ENCODE measurements around the gene SRD5A2.
A peak's percentile ranks its signal among the peaks of the same experiment; 100 is the strongest.
"Not testable (repeated sequence)": the region's sequence is repeated elsewhere in the genome, so short reads cannot be mapped to it uniquely, and the experiment has no call there.

The SRD5A2 gene

DNA sequence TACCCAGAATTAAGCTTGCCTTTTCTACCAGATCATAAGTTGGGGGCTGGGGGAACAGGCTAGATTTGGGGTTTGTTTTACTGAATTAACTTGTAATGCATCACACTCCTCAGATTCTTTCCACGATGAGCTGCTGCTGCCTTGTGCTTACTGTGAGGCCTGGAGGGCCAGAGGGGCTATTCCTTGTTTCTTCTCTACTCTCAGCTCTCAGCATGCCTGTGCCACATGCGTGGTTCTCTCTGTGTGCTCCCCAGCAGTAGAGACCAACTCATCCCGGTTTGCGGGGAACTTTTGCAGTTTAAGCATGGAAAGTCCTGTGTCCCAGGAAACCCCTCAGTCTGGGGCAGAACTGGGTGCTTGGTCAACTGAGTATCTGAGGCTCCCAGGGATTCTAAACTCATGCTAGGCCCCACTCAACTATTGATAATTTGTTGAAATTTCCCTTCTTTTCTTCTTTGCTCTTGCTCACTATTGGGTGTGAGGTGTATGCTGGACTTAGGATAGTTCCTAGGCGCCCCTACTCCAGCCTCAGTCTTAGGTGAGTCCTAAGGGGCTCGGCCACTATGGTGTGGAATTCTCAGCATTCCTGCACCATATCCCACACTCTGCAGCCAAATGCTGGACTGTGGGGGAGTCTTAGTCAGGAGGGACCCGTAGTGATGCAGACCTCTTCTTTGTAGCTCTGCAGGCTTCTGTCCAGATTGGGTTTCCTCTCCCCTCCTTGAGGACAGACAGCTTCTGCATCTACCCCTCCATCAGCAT, 63.1 kb downstream of the SRD5A2 start:
- Mint-ChIP-seq H3K4me1 (no peaks in the 10 kb centered on the region), H3K9me3 (no peaks in the 10 kb centered on the region), H3K27ac (no peak overlapping the region), H3K4me3 (no peak overlapping the region), H3K36me3 (no peaks in the 10 kb centered on the region), H3K27me3 (peaks cover 22% of the 10 kb centered on the region)
- ATAC-seq = no peak

DNA sequence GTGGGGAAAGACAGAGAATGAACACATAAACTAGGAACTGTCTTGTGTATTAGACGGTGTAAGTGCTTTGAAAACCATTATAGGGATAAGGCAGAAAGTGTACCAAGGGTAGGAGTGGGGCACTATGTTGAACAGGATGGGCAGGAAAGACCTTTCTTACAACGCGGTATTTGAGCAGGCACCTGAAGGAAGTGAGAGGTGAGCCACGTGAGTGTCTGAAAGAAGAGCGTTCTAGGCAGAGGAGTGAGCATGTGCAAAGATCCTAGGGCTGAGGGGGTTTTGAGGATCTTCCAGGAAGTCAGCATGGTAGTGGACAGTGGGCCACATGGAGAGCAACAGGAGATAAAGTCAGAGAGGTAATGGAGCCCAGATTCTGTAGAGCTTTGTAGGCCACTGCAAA, 65.2 kb downstream of the SRD5A2 start:
- ATAC-seq = no peak
- Mint-ChIP-seq H3K36me3 (no peaks in the 10 kb centered on the region), H3K27ac (no peak overlapping the region), H3K4me3 (no peak overlapping the region), H3K9me3 (no peaks in the 10 kb centered on the region), H3K27me3 (peaks cover 1% of the 10 kb centered on the region), H3K4me1 (no peaks in the 10 kb centered on the region)

DNA sequence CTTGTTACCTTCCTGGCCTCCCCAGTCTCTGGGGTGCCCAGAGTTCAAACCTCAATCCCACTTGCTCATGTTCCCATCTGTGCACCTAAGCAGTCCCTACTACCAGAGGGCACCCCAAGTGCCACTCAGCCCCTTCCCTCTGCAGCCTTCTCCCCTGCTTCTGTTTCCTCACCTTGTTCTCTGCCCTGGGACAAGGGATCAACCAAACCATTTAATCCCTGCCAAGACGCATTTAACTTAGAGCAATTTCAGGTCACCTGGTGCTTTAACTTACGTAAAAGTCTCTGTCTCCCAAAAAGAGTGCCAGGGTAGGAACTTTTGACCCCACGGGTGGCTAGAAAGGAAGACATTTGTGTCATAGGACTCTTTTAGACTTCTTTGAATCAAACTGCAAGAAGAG, 67.2 kb downstream of the SRD5A2 start:
- H3K27me3 Mint-ChIP-seq = no peaks in the 10 kb centered on the region
- H3K9me3 Mint-ChIP-seq = no peaks in the 10 kb centered on the region
- no peak overlapping the region for H3K27ac Mint-ChIP-seq
- ATAC-seq = no peak
- no peaks in the 10 kb centered on the region for H3K36me3 Mint-ChIP-seq
- H3K4me1 Mint-ChIP-seq = no peaks in the 10 kb centered on the region
- H3K4me3 Mint-ChIP-seq = no peak overlapping the region

DNA sequence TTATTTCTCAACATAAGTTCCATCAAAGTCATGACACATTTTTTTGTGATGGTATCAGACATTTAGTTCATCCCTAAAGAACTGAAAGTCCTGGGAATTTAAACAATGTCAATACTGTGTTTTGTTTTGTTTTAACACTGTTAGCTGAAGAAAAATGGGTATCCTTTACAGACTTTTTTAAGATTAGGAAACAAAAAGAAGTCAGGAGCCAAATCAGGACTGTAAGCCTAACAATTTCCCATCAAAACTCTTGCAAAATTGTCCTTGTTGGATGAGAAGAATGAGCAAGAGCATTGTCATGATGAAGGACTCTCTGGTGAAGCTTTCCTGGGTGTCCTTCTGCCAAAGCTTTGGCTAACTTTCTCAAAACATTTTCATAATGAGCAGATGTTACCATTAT, 69.4 kb downstream of the SRD5A2 start:
- no peaks in the 10 kb centered on the region for H3K36me3 Mint-ChIP-seq
- no peak for ATAC-seq
- H3K27me3 Mint-ChIP-seq = no peaks in the 10 kb centered on the region
- H3K9me3 Mint-ChIP-seq = no peaks in the 10 kb centered on the region
- H3K27ac Mint-ChIP-seq = no peak overlapping the region
- no peak overlapping the region for H3K4me3 Mint-ChIP-seq
- H3K4me1 Mint-ChIP-seq = no peaks in the 10 kb centered on the region

DNA sequence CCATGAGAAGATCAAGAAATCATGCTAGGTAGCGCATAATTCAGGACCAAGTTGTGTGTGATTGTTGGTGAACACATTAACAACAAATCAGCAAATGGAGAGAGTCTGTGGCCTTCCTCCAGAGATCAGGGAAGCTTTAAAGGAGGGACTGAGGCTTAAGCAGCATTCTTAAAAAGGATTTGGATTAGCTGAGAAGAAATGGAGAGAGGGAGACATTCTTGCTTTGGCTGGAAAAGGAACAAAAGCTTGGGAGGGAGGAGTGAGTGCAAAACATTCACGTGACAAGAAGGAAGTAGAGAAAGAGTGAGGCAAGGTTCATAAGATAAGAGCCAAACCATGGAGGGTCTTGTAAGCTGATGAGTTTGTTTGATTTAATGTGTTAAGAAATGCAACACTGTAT, 75.6 kb downstream of the SRD5A2 start:
- Mint-ChIP-seq H3K36me3 (no peaks in the 10 kb centered on the region), H3K4me1 (no peaks in the 10 kb centered on the region), H3K27me3 (no peaks in the 10 kb centered on the region), H3K4me3 (no peak overlapping the region), H3K27ac (no peak overlapping the region), H3K9me3 (no peaks in the 10 kb centered on the region)
- no peak for ATAC-seq

DNA sequence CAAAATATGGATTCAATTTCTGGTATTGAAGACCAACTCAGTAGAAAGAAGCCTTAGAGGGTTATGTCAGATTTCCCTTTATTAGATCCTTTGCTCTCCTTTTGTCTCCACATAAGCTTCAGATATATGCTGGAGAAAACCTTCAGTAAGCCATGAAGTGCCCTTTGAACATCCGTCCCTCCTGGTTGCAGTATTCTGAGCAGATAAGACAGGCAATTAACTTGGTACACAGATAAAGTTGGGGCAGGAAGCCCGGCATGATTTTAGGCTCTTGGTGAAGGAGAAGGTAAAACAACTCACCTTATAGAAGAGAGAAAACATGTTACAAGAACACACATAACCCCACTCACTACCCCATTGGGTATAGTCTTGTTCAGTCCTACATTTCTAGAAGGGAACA, 76.4 kb downstream of the SRD5A2 start:
- Mint-ChIP-seq H3K4me1 (no peaks in the 10 kb centered on the region), H3K27ac (no peak overlapping the region), H3K36me3 (no peaks in the 10 kb centered on the region), H3K4me3 (no peak overlapping the region), H3K9me3 (no peaks in the 10 kb centered on the region), H3K27me3 (no peaks in the 10 kb centered on the region)
- no peak for ATAC-seq

DNA sequence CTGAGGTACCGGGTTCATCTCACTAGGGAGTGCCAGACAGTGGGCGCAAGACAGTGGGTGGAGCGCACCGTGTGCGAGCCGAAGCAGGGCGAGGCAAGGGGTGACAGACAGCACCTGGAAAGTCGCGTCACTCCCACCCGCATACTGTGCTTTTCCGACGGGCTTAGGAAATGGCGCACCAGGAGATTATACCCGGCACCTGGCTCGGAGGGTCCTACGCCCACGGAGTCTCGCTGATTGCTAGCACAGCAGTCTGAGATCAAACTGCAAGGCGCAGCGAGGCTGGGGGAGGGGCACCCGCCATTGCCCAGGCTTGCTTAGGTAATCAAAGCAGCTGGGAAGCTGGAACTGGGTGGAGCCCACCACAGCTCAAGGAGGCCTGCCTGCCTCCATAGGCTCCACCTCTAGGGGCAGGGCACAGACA, 84.3 kb downstream of the SRD5A2 start:
- Mint-ChIP-seq H3K4me3 (peak overlapping the region; percentile 16), H3K27me3 (peaks cover 20% of the 10 kb centered on the region), H3K9me3 (peaks cover 11% of the 10 kb centered on the region)
- not testable (repeated sequence) for H3K4me1 Mint-ChIP-seq, H3K27ac Mint-ChIP-seq, ATAC-seq, H3K36me3 Mint-ChIP-seq

DNA sequence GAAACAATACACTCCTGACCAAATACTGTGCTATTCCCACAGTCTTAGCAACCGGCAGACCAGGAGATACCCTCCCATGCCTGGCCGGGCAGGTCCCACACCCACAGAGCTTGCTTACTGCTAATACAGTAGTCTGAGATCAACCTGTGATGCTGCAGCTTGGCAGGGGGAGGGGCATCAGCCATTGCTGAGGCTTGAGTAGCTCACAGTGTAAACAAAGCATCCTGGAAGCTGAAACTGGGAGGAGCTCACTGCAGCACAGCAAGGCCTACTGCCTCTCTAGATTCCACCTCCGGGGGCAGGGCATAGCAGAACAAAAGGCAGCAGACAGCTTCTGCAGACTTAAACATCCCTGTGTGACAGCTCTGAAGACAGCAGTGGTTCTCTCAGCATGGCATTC, 91.4 kb downstream of the SRD5A2 start:
- not testable (repeated sequence) for H3K36me3 Mint-ChIP-seq, H3K4me3 Mint-ChIP-seq, H3K4me1 Mint-ChIP-seq, H3K9me3 Mint-ChIP-seq, ATAC-seq, H3K27ac Mint-ChIP-seq
- H3K27me3 Mint-ChIP-seq = peaks cover 62% of the 10 kb centered on the region

DNA sequence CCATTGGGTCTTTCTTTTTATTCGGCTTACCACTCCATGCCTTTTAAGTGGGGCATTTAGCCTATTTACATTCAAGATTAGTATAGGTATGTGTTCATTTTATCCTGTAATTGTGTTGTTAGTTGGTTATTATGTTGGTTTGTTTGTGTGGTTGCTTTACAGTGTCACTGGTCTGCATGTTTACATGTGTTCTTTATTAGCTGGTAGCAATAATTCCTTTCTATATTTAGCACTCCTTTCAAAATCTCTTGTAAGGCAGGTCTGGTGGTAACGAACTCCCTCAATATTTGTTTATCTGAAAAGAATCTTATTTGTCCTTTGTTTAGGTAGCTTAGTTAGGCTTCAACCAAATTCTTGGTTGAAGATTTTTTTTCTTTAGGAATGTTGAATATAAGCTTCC, 97.5 kb downstream of the SRD5A2 start:
- no peaks in the 10 kb centered on the region for H3K36me3 Mint-ChIP-seq
- no peak for ATAC-seq
- peaks cover 27% of the 10 kb centered on the region for H3K27me3 Mint-ChIP-seq
- H3K9me3 Mint-ChIP-seq = peaks cover 3% of the 10 kb centered on the region
- no peaks in the 10 kb centered on the region for H3K4me1 Mint-ChIP-seq
- no peak overlapping the region for H3K27ac Mint-ChIP-seq
- H3K4me3 Mint-ChIP-seq = no peak overlapping the region

DNA sequence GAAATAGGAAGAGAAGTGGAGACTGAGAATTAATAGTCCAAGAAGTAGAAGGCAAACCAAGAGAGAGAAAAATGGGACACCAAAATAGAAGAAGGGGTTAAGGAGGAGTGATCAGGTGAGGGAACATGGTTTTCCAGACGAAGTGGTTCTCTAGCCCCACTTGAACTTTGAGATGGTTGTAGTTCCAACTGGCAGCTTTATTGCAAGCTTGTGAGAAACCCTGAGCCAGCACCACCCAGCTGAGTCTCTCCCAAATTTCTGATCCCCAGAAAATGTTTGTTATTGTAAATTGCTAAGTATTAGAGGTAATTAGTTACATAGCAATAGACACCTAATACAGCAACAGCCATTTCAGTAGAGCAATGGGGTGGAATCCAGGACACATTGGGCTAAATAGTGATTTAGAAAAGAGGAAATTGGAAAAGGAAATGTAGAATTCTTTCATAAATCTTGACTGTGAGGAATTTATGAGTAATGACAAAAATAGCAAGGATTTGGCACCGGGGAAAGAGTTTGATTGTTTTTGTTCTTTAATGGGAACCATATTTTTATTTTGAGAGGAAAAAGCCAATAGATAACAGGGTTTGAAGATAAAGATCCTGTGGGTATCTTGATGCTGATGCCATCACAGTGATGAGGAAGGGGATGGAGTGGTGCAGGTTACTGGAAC, 104.1 kb downstream of the SRD5A2 start:
- H3K27ac Mint-ChIP-seq = no peak overlapping the region
- H3K4me1 Mint-ChIP-seq = no peaks in the 10 kb centered on the region
- no peaks in the 10 kb centered on the region for H3K9me3 Mint-ChIP-seq
- H3K27me3 Mint-ChIP-seq = peaks cover 25% of the 10 kb centered on the region
- ATAC-seq = no peak
- H3K4me3 Mint-ChIP-seq = no peak overlapping the region
- no peaks in the 10 kb centered on the region for H3K36me3 Mint-ChIP-seq

DNA sequence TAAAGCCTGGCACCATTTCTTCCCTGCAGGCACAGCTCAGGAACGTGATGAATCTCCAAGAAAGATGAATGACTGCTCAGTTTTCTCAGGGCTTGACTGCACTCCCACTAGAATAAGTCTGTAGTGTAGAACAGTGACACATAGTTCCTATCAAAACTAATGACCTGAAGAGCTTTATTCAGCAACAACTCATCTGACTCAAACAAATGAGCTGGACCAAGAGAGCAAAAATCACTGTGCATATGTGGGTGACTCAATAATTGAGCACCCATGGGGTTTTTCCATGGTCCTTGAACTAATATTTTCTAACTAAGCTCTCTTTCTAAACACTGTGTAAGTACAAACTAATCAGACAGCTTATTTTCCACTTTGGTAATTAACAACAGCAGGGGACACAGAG, 105.0 kb downstream of the SRD5A2 start:
- no peak for ATAC-seq

DNA sequence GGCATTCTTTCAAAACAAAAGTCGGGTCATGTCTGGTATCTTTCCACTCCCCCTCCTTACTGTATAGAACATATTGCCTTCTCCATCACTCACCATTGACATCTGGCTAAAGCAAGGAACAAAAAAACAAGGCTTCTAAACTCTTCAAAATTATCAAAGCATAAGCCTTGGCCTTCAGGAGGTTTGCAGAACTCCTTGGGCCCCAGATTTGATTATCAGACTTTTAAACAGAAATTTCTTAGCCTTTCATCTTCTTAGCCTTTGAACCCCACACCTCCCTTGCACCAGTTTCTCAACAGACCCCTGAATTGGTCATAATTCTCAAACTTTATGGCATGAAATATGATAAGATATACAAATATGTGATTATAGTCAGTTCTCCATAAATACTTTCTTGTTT, 106.4 kb downstream of the SRD5A2 start:
- Mint-ChIP-seq H3K36me3 (no peaks in the 10 kb centered on the region), H3K27me3 (peaks cover 25% of the 10 kb centered on the region), H3K9me3 (no peaks in the 10 kb centered on the region), H3K4me1 (no peaks in the 10 kb centered on the region), H3K4me3 (no peak overlapping the region), H3K27ac (no peak overlapping the region)
- no peak for ATAC-seq

More for the DNA sequence above, 105.0 kb downstream of the SRD5A2 start:
- H3K9me3 Mint-ChIP-seq = no peaks in the 10 kb centered on the region
- no peaks in the 10 kb centered on the region for H3K4me1 Mint-ChIP-seq
- H3K27ac Mint-ChIP-seq = no peak overlapping the region
- no peaks in the 10 kb centered on the region for H3K36me3 Mint-ChIP-seq
- H3K27me3 Mint-ChIP-seq = peaks cover 25% of the 10 kb centered on the region
- no peak overlapping the region for H3K4me3 Mint-ChIP-seq
